Heart left ventricle (tissue), 16 donors: ENCODE measurements around the gene BTBD2. TPM values are rescaled to one million over a fixed set of nuclear protein-coding genes. Genes with fewer than 3 reads are reported as not detected.
A peak's percentile ranks its signal among the peaks of the same experiment; 100 is the strongest.

Source experiments
- ATAC-seq, 4 donors: fragments of 200-7000 bp; cut with Tn5 transposase; one replicate each; pipeline ENCODE4 v1.9.1; 2020 to 2022; ENCODE audit warnings: moderate library complexity in 4 of 4, mild to moderate bottlenecking in 3 of 4, moderate number of reproducible peaks in 1 of 4
- DNase-seq, 5 donors: peaks; one replicate each; pipeline ENCODE4 v3.0.0-alpha.2; 2020
- H3K27ac ChIP-seq, 12 donors: fragments of 200-600 bp; sonication (generic) in 4 of 12; one replicate each; pipeline versions ENCODE4 v1.5.0 to v1.8.0; 2016 to 2022; ENCODE audit warnings: mild to moderate bottlenecking in 2 of 12
- H3K27me3 ChIP-seq, 9 donors: fragments of 200-600 bp; sonication (generic) in 2 of 9; one replicate each; pipeline versions ENCODE4 v1.5.1 to v1.8.0; 2016 to 2022; ENCODE audit warnings: mild to moderate bottlenecking in 3 of 9
- H3K36me3 ChIP-seq, 9 donors: fragments of 200-600 bp; sonication (generic) in 2 of 9; one replicate each; pipeline versions ENCODE4 v1.5.0 to v1.8.0; 2018 to 2022; ENCODE audit warnings: mild to moderate bottlenecking in 2 of 9
- H3K4me1 ChIP-seq, 12 donors: fragments of 200-600 bp; sonication (generic) in 4 of 12; one replicate each; pipeline versions ENCODE4 v1.5.0 to v1.8.0; 2016 to 2022; ENCODE audit warnings: mild to moderate bottlenecking in 3 of 12
- H3K4me3 ChIP-seq, 12 donors: fragments of 200-600 bp; sonication (generic) in 4 of 12; one replicate each; pipeline versions ENCODE4 v1.5.0 to v1.8.0; 2017 to 2022; ENCODE audit warnings: mild to moderate bottlenecking in 9 of 12, moderate library complexity in 4 of 12
- H3K9me3 ChIP-seq, 12 donors: fragments of 200-600 bp; sonication (generic) in 4 of 12; one replicate each; pipeline versions ENCODE4 v1.5.0 to v1.8.0; 2016 to 2022; ENCODE audit warnings: mild to moderate bottlenecking in 1 of 12
- POLR2A ChIP-seq, 2 donors: fragments of 450-650 bp; IDR thresholded peaks; one replicate each; pipeline ENCODE4 v1.6.1; 2017; ENCODE audit warnings: antibody characterized with exemption in 2 of 2, mild to moderate bottlenecking in 2 of 2, moderate library complexity in 2 of 2
- WGBS, 4 donors: extraction: QIAGEN DNeasy Blood & Tissue Kit in 2 of 4; methylation state at CpG; one replicate each; pipeline versions ENCODE4 v1.1.5 to v1.1.7; 2013 to 2018; 5-methylcytosine and 5-hydroxymethylcytosine counted together
- intact Hi-C, 10 donors: fragments of 100-400 bp; cut with DNase I; formaldehyde crosslinking; loops; one replicate each; pipeline versions ENCODE4 v1.11.1 to v1.14.2; 2022
- polyA plus RNA-seq, 2 donors: library from polyadenylated mRNA; stranded (reverse); fragments of 200-250 nt; gene quantifications; one replicate each; pipeline ENCODE4 v1.2.3, GENCODE V29; 2013
- total RNA-seq, 9 donors: library from RNA; depleted of rRNA in 2 of 9; stranded (reverse); fragments of >200 nt in 2 of 9; fragmentation: NEBNext Ultra II Directional in 3 of 9; extraction: Animal tissue kit (Norgen Biotek cat#: 25700) in 3 of 9; gene quantifications; one replicate each; pipeline versions ENCODE4 v1.1.0 to v1.2.4, GENCODE V29; 2016 to 2023
- TF ChIP-seq, protein P1 (sequence below), 12 donors: fragments of 200-600 bp; sonication (generic) in 4 of 12; IDR thresholded peaks; one replicate each; pipeline versions ENCODE4 v1.5.0 to v1.8.0; 2018 to 2022; ENCODE audit warnings: antibody characterized with exemption in 12 of 12, mild to moderate bottlenecking in 5 of 12
- donor health status: ischemic (EF 13 %, LVEDD 7.1; RV severe dilation, severe dysfunction).
- donor health status: healthy with polysubstance abuse.
- donor health status: DM: no; HTN: yes; CAD: no.
- donor health status: DM: no; HTN: no; CAD: no.
- donor health status: ischemic (EF 25% LVEDD 6.9; RV normal size, moderate dysfunction).
- donor health status: ischemic (EF 25% LVEDD 5.7; RV mildly dilated, moderate dysfunction).
- donor health status: healthy.
- donor health status: DM: yes; HTN: yes; CAD: no.
- donor health status: ischemic (EF 35%, LVEDD 5.7; RV mildly dilated, moderate dysfunction).
- donor health status: nonischemic (EF 11% LVEDD 7.7; RV severe dilation, severe dysfunction).
- donor health status: DM: yes; HTN: yes; CAD: no.
- donor health status: PGD.
- donor health status: ischemic (EF 29% LVEDD 5.4; RV normal size, mild dysfunction).
- donor health status: nonischemic (EF 23%, LVEDD 6.1; RV moderate dilation, normal function).

The BTBD2 gene
- total and polyA plus RNA-seq, 11 donors = 39.4 to 81.8 (median 51.8) TPM

DNA sequence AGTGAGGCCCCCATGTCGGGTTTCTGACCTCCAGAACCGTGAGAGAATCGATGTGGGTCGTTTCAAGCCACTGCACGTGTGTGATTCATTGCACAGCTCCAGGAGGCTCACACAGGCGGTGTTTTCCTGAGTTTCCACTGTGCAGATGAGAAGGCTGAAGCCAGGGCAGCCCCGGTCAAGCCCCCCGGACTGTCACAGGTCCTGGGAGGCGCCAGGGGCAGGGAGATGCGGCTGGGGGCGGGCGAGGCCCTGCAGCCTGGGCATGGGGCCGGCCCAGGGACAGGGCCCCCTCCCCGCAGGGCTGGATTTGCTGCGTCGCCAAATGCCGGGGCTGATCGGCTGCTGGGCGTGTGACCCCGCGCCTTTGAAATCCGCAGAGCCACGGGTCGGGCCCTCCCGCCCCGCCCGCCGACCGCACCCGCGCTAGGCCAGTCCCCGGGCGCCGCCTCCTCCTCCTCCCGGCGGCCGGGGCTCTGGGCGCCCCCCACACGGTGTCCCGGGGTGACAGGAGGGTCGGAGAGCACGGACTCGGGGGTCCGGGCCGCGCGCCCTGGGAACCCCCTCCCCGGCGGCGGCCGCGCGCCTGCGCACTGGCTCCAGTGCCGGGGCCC is 45.5 kb upstream of the BTBD2 start:
- ATAC-seq = peak; percentile 8 to 59 (median 40)

DNA sequence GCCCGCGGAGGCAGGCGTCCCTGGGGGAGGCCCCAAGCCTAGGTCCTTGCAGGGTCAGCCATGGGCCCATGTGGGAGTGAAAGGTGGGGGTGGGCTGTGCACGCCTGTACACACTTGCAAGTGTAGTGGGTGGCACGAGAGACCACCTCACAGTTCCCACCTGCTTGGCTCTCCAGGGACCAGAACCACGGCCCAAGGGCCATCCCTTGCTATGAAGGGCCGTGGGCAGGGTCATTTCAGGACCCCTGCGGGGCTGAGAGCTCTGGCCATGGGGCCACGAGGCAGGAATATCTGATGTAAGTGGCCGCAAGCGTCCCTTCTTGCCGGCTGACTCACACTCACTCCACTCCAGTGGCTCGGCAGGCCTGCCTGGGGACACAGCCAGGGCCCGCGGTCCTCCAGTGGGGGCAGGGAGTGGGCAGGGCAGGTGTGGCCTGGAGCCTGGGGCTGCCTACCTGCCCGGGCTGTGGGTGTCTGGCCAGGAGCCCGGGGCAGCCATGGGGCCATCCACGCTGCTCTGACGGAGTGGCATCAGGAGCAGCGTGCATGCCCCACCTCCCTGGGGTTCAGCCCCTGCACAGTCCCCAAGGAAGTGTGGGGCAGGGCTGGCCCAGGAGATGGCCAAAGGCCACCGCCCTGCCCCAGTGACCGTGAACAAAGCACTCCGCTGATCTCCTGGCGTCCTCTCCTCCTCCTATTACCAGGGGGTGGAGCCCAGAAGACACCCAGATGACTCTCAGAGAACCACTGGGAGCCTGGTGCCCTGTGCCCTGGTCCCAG is 44.1 kb upstream of the BTBD2 start:
- intact Hi-C loops = loop anchor here in 2 of 10 donors (10.0 kb wide), 2 partner anchors 195 to 785 kb away; partner anchors contain the start of genes FAM174C (in 1 of the 2) and KLF16 (in 1 of the 2)
- no peaks in the 10 kb centered on the region for H3K36me3 ChIP-seq
- peak in 1 of 2 donors; percentile 58 for TF ChIP-seq POLR2A (IDR thresholded peaks at IDR 0.05)
- TF ChIP-seq, protein P1, sequence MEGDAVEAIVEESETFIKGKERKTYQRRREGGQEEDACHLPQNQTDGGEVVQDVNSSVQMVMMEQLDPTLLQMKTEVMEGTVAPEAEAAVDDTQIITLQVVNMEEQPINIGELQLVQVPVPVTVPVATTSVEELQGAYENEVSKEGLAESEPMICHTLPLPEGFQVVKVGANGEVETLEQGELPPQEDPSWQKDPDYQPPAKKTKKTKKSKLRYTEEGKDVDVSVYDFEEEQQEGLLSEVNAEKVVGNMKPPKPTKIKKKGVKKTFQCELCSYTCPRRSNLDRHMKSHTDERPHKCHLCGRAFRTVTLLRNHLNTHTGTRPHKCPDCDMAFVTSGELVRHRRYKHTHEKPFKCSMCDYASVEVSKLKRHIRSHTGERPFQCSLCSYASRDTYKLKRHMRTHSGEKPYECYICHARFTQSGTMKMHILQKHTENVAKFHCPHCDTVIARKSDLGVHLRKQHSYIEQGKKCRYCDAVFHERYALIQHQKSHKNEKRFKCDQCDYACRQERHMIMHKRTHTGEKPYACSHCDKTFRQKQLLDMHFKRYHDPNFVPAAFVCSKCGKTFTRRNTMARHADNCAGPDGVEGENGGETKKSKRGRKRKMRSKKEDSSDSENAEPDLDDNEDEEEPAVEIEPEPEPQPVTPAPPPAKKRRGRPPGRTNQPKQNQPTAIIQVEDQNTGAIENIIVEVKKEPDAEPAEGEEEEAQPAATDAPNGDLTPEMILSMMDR (IDR thresholded peaks at IDR 0.05) = no peak
- ATAC-seq (peak; percentile 5 to 32 (median 26)), DNase-seq (peak in 4 of 5 donors; percentile 60 to 83 (median 78))
- H3K4me1 ChIP-seq = peaks cover 10 to 72% (median 58%) of the 10 kb centered on the region in 12 donors
- peak overlapping the region in 7 of 12 donors; percentile 11 to 84 (median 67) for H3K4me3 ChIP-seq
- 41 to 50% (median 45%) methylated on average over 12 to 24 of the region's 24 CpGs for WGBS, 4 donors
- no peaks in the 10 kb centered on the region for H3K27me3 ChIP-seq
- H3K9me3 ChIP-seq = no peaks in the 10 kb centered on the region
- H3K27ac ChIP-seq = peak overlapping the region; percentile 97 to 100 (median 100)

More for the DNA sequence above, 45.5 kb upstream of the BTBD2 start:
- Histone ChIP-seq H3K27me3 (no peaks in the 10 kb centered on the region), H3K4me3 (peak overlapping the region; percentile 35 to 95 (median 72)), H3K4me1 (peaks cover 10 to 65% (median 52%) of the 10 kb centered on the region in 12 donors), H3K9me3 (no peaks in the 10 kb centered on the region), H3K36me3 (no peaks in the 10 kb centered on the region), H3K27ac (peak overlapping the region; percentile 97 to 100 (median 100))
- intact Hi-C loops = loop anchor here in 2 of 10 donors (1.0 to 10.0 kb wide), 2 partner anchors 10 to 196 kb away; partner anchors contain the start of genes KLF16 (in 1 of the 2) and MKNK2 (in 1 of the 2)
- DNase-seq = peak; percentile 84 to 90 (median 86)
- WGBS, 4 donors = 0 to 4% (median 1%) methylated on average over 7 to 55 of the region's 55 CpGs
- TF ChIP-seq, protein P1 (IDR thresholded peaks at IDR 0.05) = no peak
- peak; percentile 75 to 93 for TF ChIP-seq POLR2A (IDR thresholded peaks at IDR 0.05)

DNA sequence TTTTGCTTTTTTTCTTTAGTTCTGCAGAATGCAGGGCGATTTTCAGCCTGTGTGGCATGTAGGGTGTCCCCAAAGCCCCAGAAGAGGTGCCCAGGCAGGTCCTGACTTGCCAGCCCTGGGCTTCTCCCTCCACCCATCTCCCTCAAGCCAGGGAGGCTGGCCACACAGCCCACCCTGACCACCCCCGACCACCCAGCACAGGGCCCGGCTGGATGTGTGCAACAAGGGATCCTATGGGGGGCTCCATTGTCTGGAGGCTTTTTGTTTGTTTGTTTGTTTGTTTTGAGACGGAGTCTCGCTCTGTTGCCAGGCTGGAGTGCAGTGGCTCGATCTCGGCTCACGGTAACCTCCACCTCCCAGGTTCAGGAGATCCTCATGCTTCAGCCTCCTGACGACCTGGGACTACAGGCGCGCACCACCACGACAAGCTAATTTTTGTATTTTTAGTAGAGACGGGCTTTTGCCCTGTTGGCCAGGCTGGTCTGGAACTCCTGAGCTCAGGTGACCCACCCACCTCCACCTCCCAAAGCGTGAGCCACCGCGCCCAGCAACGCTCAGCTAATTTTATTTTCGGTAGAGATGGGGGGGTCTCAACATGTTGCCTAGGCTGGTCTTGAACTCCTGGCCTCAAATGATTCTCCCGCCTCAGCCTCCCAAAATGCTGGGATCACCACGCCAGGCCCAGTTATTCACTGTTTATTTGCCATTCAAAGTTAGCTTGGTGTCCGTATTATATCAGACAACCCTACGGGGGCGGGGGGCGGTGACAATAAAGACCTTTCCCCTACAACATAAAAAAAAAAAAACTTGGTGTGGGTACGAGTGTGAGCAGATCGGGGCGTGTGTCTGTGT is 43.3 kb upstream of the BTBD2 start:
- no peak for ATAC-seq
- Histone ChIP-seq H3K36me3 (no peaks in the 10 kb centered on the region), H3K9me3 (no peaks in the 10 kb centered on the region), H3K4me1 (peaks cover 13 to 72% (median 57%) of the 10 kb centered on the region in 12 donors), H3K4me3 (no peak overlapping the region), H3K27me3 (no peaks in the 10 kb centered on the region), H3K27ac (peak overlapping the region; percentile 97 to 100 (median 100))
- TF ChIP-seq, protein P1 (IDR thresholded peaks at IDR 0.05) = no peak
- TF ChIP-seq POLR2A (IDR thresholded peaks at IDR 0.05) = no peak
- intact Hi-C loops = loop anchor here in 1 of 10 donors (10.0 kb wide), 1 partner anchor 784 kb away; the partner anchor contains the start of gene FAM174C
- 92 to 94% (median 93%) methylated on average over 26 to 27 of the region's 27 CpGs for WGBS, 4 donors
- DNase-seq = no peak
